HG03108 (cell line): ENCODE measurements around the gene GGT5.
"Not testable (repeated sequence)": the region's sequence is repeated elsewhere in the genome, so short reads cannot be mapped to it uniquely, and the experiment has no call there.

ENCODE experiments used
- ATAC-seq: cut with Tn5 transposase; IDR thresholded peaks from one replicate; pipeline ENCODE4 v1.9.1; 2021; ENCODE audit warnings: moderate library complexity; ENCODE audit not compliant: unreplicated experiment

GGT5 gene

DNA sequence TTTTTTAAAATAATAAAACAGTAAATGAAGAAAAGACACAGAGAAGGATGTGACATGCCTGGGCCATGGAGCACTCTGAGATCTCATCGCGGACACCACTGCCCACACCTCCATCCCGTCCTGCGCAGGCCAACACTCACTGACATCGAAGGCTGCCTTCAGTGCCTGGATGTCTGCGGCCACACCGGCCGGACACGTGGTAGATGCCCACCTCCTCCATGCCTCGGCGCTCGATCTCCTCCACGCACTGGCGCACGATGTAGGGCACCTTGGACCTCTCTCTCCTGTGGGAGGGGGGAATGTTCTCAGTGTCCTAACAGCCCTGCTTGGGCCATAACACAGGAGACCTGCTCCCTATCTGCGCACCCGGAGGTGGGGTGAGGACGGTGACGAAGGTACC is 18.6 kb upstream of the GGT5 start:
- not testable (repeated sequence) for ATAC-seq

DNA sequence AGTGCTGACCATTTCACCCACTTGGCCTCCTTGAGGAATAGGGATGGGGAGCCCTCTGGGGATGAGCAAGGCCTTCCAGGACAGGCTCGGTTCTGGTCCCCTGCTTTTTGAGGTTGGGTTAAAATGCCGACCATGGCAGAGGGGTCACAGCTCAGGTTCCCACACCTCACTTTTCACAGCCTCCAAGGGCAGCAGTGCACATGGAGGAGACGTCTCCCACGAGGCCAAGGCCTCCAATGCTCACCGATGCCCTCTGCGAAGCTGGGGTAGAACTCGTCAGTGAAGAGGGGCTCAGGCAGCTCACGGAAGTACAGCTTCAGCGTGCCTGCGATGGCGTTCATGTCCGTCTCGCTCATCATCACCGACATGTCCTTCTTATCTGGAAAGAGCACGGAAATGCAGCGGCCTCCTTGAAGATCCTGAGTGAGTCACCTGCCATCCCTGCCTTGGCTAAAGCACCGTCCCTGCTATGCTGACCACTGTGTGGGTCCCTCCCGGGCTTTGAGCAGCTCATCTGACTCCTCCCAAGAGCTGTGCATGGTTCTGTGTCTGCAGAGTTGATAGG is 17.4 kb upstream of the GGT5 start:
- ATAC-seq = not testable (repeated sequence)

DNA sequence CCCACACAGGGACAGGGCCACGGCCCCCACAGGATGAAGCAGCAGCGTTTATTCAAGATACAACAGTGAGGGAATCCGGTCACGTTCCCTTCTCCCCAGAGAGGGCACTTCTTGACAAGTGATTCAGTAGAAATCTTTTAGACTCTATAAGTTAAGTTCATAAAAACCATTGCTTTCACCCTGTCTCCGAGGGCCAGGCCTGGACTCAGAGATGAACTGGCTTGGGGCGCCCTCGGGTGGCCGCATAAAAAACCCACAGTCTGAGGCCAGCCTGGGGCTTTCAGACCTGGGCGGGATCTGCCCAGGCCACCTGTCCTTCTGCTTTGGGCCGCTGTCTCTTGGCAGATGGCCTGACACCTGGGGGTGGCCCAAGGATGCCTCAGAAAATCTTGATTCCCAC is 14.6 kb upstream of the GGT5 start:
- ATAC-seq = not testable (repeated sequence)

DNA sequence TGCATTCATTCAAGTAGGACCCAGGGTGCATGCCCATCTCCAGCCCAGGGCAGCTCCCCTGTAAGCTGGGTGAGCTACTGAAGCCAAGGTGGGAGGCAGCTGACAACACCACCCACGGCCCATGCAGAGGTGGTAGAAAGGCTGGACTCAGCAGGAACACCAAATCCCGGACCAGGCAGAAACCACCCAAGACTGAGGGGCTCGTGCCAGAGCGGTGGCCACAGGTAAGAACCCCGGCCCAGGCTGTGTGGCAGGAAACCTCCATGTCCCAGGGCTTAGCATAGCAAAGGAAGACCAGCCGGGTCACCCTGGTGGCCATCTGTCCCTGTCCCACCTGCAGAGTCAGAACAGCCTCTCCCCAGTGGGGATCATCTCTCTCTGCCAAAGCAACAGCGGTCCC is 11.9 kb upstream of the GGT5 start:
- ATAC-seq = not testable (repeated sequence)

DNA sequence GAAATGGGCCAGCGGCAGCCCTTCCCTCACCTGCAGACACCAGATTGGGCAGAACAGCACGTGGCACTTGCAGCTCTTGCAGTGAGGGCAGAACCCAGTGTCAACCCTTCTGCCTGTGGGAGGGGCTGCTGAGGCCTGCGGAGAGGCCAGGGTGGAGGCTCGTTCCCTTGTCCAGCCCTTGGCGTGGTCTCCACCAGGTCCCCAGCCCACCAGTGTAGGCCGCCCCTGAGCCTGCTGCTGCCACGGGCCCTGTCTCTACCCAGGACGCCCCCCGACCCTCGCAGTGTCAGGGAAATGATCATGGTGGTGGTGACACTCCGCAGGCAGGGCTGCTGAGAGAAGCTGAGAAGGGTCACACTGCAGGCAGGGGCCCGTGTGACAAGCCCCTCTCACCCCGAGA is 11.3 kb upstream of the GGT5 start:
- not testable (repeated sequence) for ATAC-seq

DNA sequence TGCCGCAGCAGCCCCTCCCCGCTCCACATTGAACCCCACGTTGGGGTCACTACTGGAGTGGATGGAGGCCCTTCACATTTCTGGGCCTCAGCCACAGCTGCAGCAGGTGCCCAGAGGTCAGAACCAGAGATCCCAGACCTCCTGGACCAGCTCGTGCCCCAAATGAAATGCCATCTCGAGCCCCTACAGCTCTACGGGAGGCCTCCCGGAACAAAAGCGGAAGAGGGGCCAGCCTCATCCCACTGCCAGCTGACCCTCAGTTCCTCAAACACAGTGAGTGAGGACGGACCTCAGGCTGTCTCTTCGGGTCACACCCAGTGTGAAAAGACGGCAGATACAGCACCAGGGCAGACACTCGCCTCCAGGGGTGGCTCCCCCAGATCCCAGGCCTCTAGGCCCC is 8.2 kb upstream of the GGT5 start:
- ATAC-seq = not testable (repeated sequence)

DNA sequence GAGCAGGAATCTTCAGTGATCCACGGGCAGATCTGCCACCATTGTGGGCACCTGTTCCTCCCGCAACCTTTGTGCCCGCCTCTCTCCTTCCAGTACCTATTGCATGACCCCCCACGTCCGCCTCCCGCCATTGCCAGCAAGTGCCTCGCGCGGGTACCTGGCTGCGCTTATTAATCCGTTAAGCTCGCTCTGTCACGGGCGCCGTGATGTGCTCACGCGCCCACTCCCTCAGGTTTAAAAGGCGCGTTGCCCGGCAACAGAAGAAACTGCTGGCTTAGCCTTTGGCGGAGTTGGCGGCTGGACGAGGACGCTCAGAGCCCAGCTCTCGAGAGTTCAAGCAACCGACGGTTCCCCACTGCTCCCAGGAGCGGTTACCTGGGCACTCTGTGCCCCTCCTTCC is 6.4 kb upstream of the GGT5 start:
- ATAC-seq = not testable (repeated sequence)

DNA sequence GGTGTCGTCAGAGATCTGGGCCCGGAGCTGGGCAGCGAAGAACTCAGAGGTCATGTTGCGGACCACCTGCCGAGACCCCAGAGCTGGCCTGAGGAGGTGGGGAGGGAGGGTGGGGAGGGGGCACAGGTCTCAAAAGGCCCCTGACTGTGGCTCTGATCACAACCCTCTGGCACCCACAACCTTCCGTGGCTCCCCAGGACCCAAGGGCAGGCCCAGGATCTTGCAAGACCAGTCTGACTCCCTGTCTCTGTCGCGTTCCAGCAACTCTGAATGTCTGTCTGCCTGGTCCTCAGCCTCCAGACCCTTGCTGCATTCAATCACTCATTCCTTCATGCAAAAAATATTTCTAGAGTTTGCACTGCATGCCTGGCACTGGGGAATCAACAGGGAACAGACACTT is 4.5 kb upstream of the GGT5 start:
- not testable (repeated sequence) for ATAC-seq

DNA sequence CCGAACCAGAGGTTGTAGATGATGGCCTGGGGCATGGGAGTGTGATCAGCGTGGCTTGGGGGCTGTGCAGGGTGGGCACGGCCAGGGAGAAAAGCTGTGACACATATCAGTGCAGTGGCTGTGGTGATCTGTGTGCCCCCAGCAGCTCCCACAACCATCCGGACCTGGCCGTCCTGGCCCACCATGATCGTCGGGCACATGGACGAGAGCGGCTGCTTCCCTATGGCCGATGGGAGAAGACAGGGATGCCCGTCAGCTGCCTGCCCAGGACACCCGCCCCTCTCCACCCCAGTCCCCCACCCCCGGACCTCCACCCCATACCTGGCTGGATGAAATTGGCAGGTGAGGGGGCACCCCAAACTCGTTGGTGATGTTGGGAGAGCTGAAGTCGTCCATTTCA is 3.7 kb upstream of the GGT5 start:
- not testable (repeated sequence) for ATAC-seq

DNA sequence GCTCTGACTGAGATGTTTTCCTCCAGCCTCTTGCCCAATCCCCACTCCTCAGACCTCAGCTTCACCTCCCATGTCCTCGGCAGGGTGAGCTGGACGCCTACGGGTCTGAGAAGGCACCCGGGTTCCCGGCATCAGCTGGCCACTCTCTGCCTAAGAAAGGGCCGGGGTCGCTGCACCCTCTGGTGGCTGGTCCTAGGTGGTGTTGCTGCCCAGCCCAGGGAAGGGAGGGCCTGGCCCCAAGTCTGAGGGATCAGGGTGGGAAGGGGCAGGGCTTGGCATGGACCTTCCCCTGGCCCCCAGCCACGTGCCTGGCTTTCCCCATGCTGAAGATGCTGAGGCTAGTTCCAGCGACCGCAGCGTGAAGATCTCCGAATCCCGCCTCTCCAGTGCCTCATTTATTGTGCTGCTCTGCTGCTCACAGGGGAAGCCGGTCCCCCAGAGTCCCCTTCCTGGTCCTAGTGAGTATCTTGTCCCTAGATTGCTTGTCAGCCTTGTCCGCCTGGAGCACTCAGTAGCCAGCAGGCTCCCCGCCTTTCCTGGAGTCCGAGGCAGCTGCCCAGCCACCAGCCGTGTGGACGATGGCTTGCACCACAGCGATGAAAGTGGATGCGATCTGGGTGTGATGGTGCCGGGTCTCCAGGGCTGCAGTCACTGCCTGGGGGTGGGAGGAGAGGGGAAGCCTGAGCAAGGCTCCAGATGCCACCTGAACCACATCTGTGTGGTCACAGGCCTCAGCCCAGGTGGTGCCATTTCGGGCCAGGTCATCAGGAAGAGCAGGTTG is 2.9 kb upstream of the GGT5 start:
- no peak for ATAC-seq

DNA sequence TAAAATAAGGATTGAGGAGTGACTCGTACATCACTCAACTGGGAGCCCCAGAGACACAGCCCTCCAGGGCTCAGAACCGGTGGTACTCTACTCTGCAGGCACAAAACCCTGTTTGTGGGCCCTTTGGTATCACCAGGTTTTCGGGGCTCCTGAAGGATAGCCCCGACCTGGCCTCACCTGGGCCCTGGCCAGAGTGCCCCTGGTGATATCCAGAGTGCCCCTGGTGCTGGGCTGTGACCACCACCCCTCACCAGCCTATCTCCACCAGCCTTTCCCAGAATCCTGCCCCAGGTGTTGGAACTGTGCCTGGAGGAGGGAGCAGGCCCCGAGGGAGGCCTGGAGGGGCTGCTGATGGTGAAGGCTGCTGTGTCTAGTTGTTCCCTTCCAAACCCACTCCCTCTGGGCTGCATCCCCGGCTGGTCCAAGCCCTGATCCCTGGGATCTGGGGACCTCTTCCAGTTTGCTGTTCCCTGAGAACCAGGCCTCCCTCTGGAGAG is 2.2 kb upstream of the GGT5 start:
- ATAC-seq = no peak

DNA sequence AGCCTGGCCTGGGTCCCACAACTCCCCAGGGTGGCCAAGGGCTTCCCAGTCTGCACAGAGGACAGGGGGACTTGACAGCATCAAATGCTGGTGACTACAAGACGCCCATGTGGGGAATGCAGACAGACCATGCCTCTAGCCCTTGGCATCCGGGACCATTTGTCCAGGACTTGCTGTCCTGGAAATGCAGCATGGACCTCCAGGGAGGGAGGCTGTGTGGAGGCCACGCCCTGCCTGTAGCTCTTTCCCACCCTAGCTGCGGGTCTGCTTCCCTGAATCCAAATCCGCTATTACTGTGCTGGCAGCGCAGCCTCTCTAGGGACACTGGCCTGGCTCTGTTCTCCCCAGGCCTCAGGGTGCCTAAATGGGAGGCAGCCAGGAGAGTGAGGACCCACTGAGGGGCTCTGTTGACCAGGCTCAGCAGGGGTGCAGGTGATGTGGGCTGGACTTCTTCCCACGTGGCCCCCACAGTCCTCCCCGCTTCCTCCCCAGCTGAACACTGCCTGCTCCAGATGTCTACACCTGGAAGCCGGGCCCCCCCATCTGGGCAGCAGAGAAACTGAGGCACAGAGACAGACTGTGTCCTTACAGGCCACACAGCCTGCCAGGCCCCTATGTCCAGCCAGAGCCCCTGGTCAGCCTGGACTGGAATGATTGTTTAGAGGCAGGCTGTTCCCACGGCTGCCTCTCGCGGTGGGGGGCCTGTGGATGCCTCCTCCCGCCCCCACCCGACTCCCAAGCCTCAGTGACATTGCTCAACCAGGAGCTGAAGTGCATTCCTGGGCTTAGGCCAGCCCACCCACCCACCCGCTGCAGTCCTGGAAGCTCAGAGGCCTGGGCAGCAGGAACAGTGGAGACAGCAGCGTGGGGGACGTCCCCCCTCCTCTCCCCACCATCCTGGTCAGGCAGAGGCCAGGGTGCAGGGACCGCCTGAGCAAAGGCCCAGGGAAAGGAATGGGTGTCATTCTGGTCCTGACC is 991 bp upstream of the GGT5 start:
- ATAC-seq = not testable (repeated sequence)

DNA sequence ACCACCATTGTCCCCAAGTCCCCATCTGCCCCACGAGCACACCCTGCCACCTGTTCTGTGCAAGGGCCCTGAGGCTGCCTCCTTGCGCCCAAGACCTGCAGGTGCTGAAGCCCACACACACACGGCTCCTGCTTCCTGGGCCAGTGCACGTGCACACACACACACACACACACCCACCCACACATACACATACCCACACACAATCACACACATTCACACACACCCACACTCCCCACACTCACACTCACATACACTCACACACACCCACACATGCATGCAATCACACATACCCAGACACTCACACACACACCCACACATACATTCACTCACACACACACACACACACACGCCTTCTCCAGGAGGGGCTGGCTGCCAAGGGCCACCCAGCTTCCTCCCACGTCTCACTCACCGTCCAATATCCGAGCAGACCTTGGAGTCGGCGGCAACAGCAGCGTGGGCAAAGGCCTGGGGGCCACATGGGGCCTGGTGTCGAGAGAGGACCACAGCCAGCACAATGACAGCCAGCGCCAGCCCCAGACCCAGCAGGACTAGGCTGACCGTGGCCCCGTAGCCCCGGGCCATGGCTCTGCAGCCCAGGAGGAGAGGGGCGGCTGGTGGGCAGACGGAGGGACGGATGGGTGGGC is 616 bp downstream of the GGT5 start:
- ATAC-seq = no peak

DNA sequence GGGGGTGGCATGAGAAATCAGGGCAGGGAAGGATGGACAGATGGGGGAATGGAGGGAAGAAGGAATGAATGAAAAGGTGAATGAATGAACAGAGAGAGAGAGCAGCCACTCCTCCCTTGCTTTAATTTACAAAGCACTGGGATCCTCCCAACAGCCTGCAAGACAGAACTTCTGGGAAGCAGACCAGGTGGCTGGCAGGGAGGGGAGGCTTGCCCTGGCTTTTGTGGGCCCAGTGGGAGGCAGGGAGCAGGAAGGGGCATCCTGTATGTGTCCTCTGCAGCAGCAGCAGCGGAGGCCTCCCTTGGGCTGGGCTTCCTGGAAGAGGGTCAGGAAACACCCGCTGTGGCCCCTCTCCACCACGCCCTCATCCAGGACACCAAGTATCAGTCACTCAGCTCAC is 1.5 kb downstream of the GGT5 start:
- not testable (repeated sequence) for ATAC-seq

DNA sequence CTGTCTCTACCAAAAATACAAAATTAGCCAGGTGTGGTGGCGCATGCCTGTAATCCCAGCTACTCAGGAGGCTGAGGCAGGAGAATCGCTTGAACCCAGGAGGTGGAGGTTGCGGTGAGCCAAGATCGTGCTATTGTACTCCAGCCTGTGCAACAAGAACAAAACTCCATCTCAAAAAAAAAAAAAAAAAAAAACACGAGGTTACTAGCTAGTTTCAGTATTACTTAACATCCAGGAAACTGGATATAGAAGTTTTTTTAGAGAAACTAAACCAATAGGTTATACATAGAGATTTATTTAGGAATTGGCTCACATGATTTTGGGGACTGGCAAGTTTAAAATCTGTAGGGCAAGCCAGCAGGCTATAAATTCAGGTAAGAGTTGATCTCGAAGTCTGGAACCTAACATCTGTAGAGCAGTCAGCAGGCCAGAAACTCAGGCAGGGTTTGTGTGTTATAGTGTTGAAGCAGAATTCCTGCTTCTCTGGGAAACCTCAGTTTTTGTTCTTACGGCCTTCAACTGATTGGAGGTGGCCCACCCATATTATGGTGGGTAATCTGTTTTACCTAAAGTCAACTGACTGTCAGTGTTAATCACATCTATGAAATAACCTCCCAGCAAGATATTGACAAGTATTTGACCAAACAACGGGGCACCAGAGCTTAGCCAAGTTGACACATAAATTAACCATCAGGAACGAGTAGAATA is 3.7 kb downstream of the GGT5 start:
- ATAC-seq = not testable (repeated sequence)

DNA sequence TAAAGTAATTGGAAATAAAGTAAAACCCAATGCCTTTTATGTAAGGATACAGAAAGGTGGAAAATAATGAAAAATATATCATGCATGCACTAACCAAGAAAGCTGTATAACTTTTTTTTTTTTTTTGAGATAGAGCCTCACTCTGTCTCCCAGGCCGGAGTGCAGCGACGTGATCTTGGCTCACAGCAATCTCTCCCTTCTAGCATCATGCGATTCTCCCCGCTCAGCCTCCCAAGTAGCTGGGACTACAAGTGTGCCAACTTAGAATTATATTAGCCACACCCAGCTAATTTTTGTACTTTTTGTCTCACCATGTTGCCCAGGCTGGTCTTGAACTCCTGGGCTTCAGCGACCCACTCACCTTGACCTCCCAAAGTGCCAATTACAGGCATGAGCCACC is 4.5 kb downstream of the GGT5 start:
- no peak for ATAC-seq

DNA sequence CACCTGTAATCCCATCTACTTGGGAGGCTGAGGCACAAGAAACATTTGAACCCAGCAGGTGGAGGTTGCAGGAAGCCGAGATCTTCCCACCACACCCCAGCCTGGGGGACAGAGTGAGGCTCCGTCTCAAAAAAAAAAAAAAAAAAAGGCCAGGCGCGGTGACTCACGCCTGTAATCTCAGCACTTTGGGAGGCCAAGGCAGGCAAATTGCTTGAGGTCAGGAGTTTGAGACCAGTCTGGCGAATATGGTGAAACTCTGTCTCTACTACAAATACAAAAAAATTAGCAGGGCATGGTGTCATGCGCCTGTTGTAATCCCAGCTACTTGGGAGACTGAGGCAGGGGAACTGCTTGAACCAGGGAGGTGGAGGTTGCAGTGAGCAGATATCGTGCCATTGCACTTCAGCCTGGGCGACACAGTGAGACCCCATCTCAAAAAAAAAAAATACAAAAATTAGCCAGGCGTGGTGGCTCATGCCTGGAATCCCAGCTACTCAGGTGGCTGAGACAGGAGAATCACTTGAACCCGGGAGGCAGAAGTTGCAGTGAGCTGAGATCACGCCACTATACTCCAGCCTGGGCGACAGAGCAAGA is 6.7 kb downstream of the GGT5 start:
- ATAC-seq = not testable (repeated sequence)

DNA sequence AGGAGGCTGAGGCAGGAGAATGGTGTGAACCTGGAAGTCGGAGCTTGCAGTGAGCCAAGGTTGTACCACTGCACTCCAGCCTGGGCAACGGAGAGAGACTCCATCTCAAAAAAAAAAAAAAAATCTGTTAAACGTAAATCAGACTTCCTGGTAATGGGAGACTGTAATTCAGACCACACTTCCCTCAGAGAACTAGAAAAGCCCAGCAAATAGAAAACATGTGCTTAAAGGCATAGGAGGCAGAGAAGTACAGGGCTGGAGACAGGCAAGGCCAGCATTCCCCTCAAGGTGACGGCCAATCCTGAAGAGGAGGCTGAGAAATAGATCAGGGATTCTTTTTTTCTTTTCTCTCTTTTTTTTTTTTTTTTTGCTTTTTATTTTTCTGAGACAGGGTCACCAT is 8.2 kb downstream of the GGT5 start:
- ATAC-seq = no peak

DNA sequence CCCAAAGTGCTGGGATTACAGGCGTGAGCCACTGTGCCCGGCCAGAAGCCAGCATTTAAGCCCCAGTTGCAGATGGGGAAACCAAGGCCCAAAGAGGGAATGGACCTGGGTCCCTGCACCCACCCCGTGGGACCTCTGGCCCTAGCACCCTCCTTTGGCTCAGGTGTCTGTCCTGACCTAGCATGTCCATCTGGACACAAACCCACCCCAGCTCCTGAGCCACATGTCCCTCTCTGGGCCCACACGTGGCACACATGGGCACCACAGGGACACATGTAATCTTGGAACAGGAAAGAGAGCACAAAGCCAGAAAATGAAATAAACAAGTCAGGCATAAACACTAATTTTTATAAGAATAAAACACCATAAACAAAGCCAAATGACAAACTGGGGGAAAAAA is 9.6 kb downstream of the GGT5 start:
- ATAC-seq = no peak

DNA sequence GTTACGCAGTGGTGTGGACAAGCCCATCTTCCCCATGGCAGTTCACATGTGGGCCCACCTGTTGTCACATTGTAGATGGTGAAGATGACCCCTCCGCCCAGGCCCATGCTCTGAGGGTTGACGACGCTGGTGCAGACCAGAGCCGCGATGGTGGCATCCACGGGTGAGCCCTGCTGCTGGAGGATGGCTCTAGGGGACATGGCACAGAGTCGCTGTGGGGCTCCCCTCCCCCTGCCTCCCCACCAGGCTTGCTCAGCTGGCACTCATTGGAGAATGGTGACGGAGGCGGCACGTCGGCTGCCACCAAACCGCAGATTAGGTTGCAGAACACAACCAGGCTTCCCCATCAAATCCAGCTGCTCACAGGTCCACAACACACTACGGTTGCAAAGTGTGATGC is 11.1 kb downstream of the GGT5 start:
- no peak for ATAC-seq
